Measurements from ENCODE around the gene SMAD6.
"Not testable (repeated sequence)": the region's sequence is repeated elsewhere in the genome, so short reads cannot be mapped to it uniquely, and the experiment has no call there.

Gene SMAD6

GRCh38 chr15:66827039-66827697, 125.1 kb downstream of the SMAD6 start:
- in situ Hi-C loops (cut with MboI; ENCODE audit: low sequenced_read_pairs, unreplicated experiment) = no loop called here
- TF ChIP-seq, protein P1, sequence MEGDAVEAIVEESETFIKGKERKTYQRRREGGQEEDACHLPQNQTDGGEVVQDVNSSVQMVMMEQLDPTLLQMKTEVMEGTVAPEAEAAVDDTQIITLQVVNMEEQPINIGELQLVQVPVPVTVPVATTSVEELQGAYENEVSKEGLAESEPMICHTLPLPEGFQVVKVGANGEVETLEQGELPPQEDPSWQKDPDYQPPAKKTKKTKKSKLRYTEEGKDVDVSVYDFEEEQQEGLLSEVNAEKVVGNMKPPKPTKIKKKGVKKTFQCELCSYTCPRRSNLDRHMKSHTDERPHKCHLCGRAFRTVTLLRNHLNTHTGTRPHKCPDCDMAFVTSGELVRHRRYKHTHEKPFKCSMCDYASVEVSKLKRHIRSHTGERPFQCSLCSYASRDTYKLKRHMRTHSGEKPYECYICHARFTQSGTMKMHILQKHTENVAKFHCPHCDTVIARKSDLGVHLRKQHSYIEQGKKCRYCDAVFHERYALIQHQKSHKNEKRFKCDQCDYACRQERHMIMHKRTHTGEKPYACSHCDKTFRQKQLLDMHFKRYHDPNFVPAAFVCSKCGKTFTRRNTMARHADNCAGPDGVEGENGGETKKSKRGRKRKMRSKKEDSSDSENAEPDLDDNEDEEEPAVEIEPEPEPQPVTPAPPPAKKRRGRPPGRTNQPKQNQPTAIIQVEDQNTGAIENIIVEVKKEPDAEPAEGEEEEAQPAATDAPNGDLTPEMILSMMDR (IDR thresholded peaks at IDR 0.05; ENCODE audit: borderline replicate concordance, control extremely low read depth, extremely low read depth, insufficient read depth, missing control alignments) = no peak
- no peak for DNase-seq (ENCODE audit: low spot score)

DNA sequence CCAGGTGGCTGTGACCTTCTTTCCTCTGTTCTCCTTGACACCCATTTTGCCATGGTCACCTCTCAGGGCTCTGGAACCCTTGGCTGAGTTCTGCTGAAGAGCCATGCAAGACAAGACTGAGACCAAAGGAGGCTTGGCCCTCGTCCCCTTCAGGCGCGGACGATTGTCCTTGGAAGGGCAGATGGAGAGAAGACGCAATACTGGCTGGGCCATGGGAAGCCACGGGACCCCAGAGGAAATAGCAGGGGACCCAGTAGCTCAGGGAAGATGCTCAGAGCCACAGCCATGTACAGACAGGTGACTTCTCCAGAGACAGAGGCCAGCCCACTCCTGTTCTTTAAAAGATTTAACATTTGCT, 125.6 kb downstream of the SMAD6 start:
- TF ChIP-seq, protein P1 (IDR thresholded peaks at IDR 0.05; ENCODE audit: borderline replicate concordance, control extremely low read depth, extremely low read depth, insufficient read depth, missing control alignments) = no peak
- in situ Hi-C loops (cut with MboI; ENCODE audit: low sequenced_read_pairs, unreplicated experiment) = no loop called here
- no peak for DNase-seq (ENCODE audit: low spot score)

- DNase-seq (ENCODE audit: low spot score); in situ Hi-C loops (cut with MboI; ENCODE audit: low sequenced_read_pairs, unreplicated experiment): not testable (repeated sequence)
These were observed 126.9 kb downstream of the SMAD6 start for GRCh38 chr15:66828817-66829541.

GRCh38 chr15:66829551-66830121, 127.6 kb downstream of the SMAD6 start:
- in situ Hi-C loops (cut with MboI; ENCODE audit: low sequenced_read_pairs, unreplicated experiment) = no loop called here
- DNase-seq (ENCODE audit: low spot score) = no peak
- TF ChIP-seq, protein P1 (IDR thresholded peaks at IDR 0.05; ENCODE audit: borderline replicate concordance, control extremely low read depth, extremely low read depth, insufficient read depth, missing control alignments) = no peak

GRCh38 chr15:66830358-66830757, 128.3 kb downstream of the SMAD6 start:
- in situ Hi-C loops (cut with MboI; ENCODE audit: low sequenced_read_pairs, unreplicated experiment) = no loop called here
- TF ChIP-seq, protein P1 (IDR thresholded peaks at IDR 0.05; ENCODE audit: borderline replicate concordance, control extremely low read depth, extremely low read depth, insufficient read depth, missing control alignments) = no peak

DNA sequence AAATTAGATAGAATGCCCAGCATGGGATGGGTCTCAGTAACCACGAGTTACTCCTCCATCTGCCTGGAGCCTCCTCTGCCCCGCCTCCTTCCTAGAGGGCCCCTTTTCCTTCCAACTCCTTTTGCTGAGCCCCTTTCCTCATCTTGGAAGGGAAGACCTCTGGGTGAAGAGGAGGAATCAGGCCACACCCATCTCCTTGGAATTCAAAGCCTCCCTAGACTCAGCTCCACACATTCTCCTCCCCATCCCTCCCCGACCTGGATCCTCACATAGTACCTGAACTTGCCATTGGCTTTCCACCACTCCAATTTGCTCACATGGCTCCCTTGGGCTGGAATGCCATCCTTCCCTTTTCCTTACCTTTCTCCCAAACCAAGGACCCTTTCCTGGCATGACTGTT, 128.8 kb downstream of the SMAD6 start:
- no peak for DNase-seq (ENCODE audit: low spot score)
- in situ Hi-C loops (cut with MboI; ENCODE audit: low sequenced_read_pairs, unreplicated experiment) = no loop called here
- TF ChIP-seq, protein P1 (IDR thresholded peaks at IDR 0.05; ENCODE audit: borderline replicate concordance, control extremely low read depth, extremely low read depth, insufficient read depth, missing control alignments) = no peak

More at GRCh38 chr15:66830358-66830757, 128.3 kb downstream of the SMAD6 start:
- no peak for DNase-seq (ENCODE audit: low spot score)

- DNase-seq (ENCODE audit: low spot score) = no peak
- TF ChIP-seq, protein P1 (IDR thresholded peaks at IDR 0.05; ENCODE audit: borderline replicate concordance, control extremely low read depth, extremely low read depth, insufficient read depth, missing control alignments) = no peak
- in situ Hi-C loops (cut with MboI; ENCODE audit: low sequenced_read_pairs, unreplicated experiment) = no loop called here
These were observed 129.3 kb downstream of the SMAD6 start for GRCh38 chr15:66831289-66831688.
